HG02970 (cell line): ENCODE data around the gene THOC5.
"Not testable (repeated sequence)": the region's sequence is repeated elsewhere in the genome, so short reads cannot be mapped to it uniquely, and the experiment has no call there.

Experiments used
- ATAC-seq: cut with Tn5 transposase; IDR thresholded peaks from one replicate; pipeline ENCODE4 v1.9.1; 2021; ENCODE audit warnings: mild to moderate bottlenecking, moderate library complexity, moderate number of reproducible peaks; ENCODE audit not compliant: unreplicated experiment, low FRiP score

THOC5 gene

GRCh38 chr22:29511126-29511862 lies 42.3 kb downstream of the THOC5 start:
- ATAC-seq = no peak

- no peak for ATAC-seq
Observed at GRCh38 chr22:29510542-29510941, 43.0 kb downstream of the THOC5 start.

- no peak for ATAC-seq
Observed at GRCh38 chr22:29509815-29510214, 43.7 kb downstream of the THOC5 start.

- ATAC-seq = no peak
Observed at GRCh38 chr22:29509298-29509697, 44.3 kb downstream of the THOC5 start.

GRCh38 chr22:29503811-29504372 lies 49.7 kb downstream of the THOC5 start:
- no peak for ATAC-seq

- no peak for ATAC-seq
Observed at GRCh38 chr22:29499852-29500251, 53.7 kb downstream of the THOC5 start.

- no peak for ATAC-seq
Observed at GRCh38 chr22:29493636-29494035, 59.9 kb downstream of the THOC5 start.

- no peak for ATAC-seq
Observed at GRCh38 chr22:29491012-29491411, 62.5 kb downstream of the THOC5 start.

- not testable (repeated sequence) for ATAC-seq
Observed at GRCh38 chr22:29489127-29489780, 64.3 kb downstream of the THOC5 start.

- no peak for ATAC-seq
Observed at GRCh38 chr22:29487426-29487986, 66.1 kb downstream of the THOC5 start.

GRCh38 chr22:29485448-29485847 lies 68.1 kb downstream of the THOC5 start:
- no peak for ATAC-seq

GRCh38 chr22:29484642-29485041 lies 68.9 kb downstream of the THOC5 start:
- no peak for ATAC-seq

- ATAC-seq = no peak
Observed at GRCh38 chr22:29483254-29483653, 70.3 kb downstream of the THOC5 start.

GRCh38 chr22:29482726-29483125 lies 70.8 kb downstream of the THOC5 start:
- no peak for ATAC-seq

GRCh38 chr22:29482253-29482652 lies 71.3 kb downstream of the THOC5 start:
- no peak for ATAC-seq

GRCh38 chr22:29481265-29482000 lies 72.1 kb downstream of the THOC5 start:
- ATAC-seq = no peak

GRCh38 chr22:29480512-29481264 lies 72.9 kb downstream of the THOC5 start:
- ATAC-seq = no peak

GRCh38 chr22:29480262-29480511 lies 73.4 kb downstream of the THOC5 start:
- no peak for ATAC-seq

- ATAC-seq = no peak
Observed at GRCh38 chr22:29479417-29480261, 73.9 kb downstream of the THOC5 start, which contains the start of gene NEFH. NEFH (plus strand) TSS chr22:29480218; CDS start chr22:29480263, 45 bp downstream.
